ENCODE measurements around the gene TEC.
A peak's percentile ranks its signal among the peaks of the same experiment; 100 is the strongest.

Gene TEC

GRCh38 chr4:48248559-48248953, 21.1 kb downstream of the TEC start:
- DNase-seq (ENCODE audit: extremely low read depth, low read depth), result no peak
- TF ChIP-seq, protein P1, sequence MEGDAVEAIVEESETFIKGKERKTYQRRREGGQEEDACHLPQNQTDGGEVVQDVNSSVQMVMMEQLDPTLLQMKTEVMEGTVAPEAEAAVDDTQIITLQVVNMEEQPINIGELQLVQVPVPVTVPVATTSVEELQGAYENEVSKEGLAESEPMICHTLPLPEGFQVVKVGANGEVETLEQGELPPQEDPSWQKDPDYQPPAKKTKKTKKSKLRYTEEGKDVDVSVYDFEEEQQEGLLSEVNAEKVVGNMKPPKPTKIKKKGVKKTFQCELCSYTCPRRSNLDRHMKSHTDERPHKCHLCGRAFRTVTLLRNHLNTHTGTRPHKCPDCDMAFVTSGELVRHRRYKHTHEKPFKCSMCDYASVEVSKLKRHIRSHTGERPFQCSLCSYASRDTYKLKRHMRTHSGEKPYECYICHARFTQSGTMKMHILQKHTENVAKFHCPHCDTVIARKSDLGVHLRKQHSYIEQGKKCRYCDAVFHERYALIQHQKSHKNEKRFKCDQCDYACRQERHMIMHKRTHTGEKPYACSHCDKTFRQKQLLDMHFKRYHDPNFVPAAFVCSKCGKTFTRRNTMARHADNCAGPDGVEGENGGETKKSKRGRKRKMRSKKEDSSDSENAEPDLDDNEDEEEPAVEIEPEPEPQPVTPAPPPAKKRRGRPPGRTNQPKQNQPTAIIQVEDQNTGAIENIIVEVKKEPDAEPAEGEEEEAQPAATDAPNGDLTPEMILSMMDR (IDR thresholded peaks at IDR 0.05; ENCODE audit: low read depth, low read length, missing control alignments), result no peak

GRCh38 chr4:48247878-48248558, 21.6 kb downstream of the TEC start:
- TF ChIP-seq, protein P1 (IDR thresholded peaks at IDR 0.05; ENCODE audit: low read depth, low read length, missing control alignments), result no peak
- no peak for DNase-seq (ENCODE audit: extremely low read depth, low read depth)
- H3K4me3 ChIP-seq (replicated peaks; ENCODE audit: low read depth, low read length), result no peak overlapping the region

More at GRCh38 chr4:48248559-48248953, 21.1 kb downstream of the TEC start:
- no peak overlapping the region for H3K4me3 ChIP-seq (replicated peaks; ENCODE audit: low read depth, low read length)

DNA sequence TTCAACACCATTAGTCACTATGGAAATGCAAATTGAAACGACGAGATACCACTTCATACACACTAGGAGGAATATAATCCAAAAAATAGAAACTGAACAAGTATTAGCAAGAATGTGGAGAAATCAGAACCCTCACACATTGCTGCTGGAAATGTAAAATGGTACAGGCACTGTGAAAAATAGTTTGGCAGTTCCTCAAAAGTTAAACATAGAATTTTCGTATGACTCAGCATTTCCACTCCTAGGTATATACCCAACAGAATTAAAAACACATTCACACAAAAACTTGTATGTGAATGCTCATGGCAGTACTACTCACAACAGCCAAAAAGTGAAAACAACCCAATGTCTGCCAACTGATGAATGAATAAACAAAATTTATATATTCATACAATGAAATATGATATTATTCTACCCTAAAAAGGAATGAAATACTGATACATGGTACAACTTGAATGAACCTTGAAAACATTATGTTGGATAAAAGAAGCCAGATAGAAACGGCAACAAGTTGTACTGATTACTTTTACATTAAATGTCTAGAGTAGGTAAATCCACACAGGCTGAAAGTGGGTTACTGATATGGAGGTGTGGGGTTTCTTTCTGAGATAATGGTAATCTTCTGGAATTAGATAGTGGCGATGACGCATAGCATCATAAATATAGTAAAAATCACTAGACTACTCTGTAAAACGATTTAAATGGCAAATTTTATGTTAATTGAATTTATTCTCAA, 22.3 kb downstream of the TEC start:
- peak; percentile 62 for DNase-seq (ENCODE audit: extremely low read depth, low read depth)
- TF ChIP-seq, protein P1 (IDR thresholded peaks at IDR 0.05; ENCODE audit: low read depth, low read length, missing control alignments), result no peak
- H3K4me3 ChIP-seq (replicated peaks; ENCODE audit: low read depth, low read length), result no peak overlapping the region

DNA sequence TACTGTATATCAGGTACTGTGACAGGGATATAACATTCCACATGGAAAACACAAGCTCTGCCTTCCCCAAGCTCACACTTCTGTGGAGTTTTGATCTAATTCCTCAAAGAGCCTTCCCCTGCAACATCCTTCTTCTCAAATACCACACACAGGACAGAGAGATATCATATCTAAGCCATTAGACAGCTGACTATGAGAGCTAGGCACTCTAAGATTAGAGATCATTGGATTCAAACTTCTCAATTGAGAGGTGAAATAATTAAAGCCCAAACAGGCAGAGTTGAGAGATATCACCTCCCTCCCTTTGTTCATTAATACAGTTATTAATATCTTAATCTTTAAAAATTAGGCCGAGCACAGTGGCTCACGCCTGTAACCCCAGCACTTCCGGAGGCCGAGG, 25.0 kb downstream of the TEC start:
- DNase-seq (ENCODE audit: extremely low read depth, low read depth), result no peak
- TF ChIP-seq, protein P1 (IDR thresholded peaks at IDR 0.05; ENCODE audit: low read depth, low read length, missing control alignments), result no peak
- H3K4me3 ChIP-seq (replicated peaks; ENCODE audit: low read depth, low read length), result no peak overlapping the region

DNA sequence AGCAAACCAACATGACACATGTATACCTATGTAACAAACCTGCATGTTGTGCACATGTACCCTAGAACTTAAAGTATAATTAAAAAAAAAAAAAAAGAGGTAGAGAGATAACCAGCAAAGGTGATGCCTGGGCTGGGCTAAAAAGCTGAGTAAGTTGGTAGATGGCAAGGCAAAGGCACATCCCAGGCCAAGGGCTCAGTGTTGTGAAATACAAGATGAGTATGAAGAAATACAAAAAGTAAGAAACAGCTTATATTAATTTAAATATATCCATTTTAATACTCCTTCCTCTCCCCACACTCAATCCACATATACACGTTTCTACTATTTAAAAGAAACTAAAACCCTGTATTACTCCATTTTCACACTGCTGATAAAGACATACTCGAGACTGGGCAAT, 25.8 kb downstream of the TEC start:
- no peak for DNase-seq (ENCODE audit: extremely low read depth, low read depth)
- TF ChIP-seq, protein P1 (IDR thresholded peaks at IDR 0.05; ENCODE audit: low read depth, low read length, missing control alignments), result no peak
- no peak overlapping the region for H3K4me3 ChIP-seq (replicated peaks; ENCODE audit: low read depth, low read length)

- no peak for DNase-seq (ENCODE audit: extremely low read depth, low read depth)
- TF ChIP-seq, protein P1 (IDR thresholded peaks at IDR 0.05; ENCODE audit: low read depth, low read length, missing control alignments), result no peak
These were observed 26.2 kb downstream of the TEC start for GRCh38 chr4:48243429-48243828.

More at GRCh38 chr4:48243429-48243828, 26.2 kb downstream of the TEC start:
- no peak overlapping the region for H3K4me3 ChIP-seq (replicated peaks; ENCODE audit: low read depth, low read length)
